K562 (cell line): Measurements from ENCODE around the gene LINS1. TPM values are rescaled to one million over a fixed set of nuclear protein-coding genes. Genes with fewer than 3 reads are reported as not detected.

Experiments used
- ATAC-seq: fragments of 200-7000 bp; cut with Tn5 transposase; 3 replicates; pipeline ENCODE4 v1.9.1; 2020; ENCODE audit warnings: moderate library complexity
- BruUV-seq: library from RNA; stranded (reverse); fragments of 400-500 nt; replicated peaks from 2 replicates; lab custom pipeline; 2021; lab: Mats Ljungman, UMichigan
- CTCF ChIA-PET: fragments of 300-600 bp; formaldehyde crosslinking; extraction: SDS; loops from one replicate; lab custom pipeline; 2021; ENCODE audit warnings: low intra/inter-chr PET ratio; lab: Yijun Ruan, JAX
- POLR2A ChIA-PET: fragments of 300-600, 350-650 bp; sonication (Branson Sonifier 250); formaldehyde crosslinking; extraction: SDS; loops from one replicate; lab custom pipeline; 2021; ENCODE audit warnings: antibody characterized with exemption, inconsistent platforms; lab: Yijun Ruan, JAX
- DNase-seq, 4 experiments: peaks; one replicate each; pipeline versions ENCODE4 v3.0.0 to v3.0.0-alpha.2; 2011 to 2018; ENCODE audit warnings: low spot score in 3 of 4, mixed read lengths in 3 of 4; ENCODE audit errors: extremely low read depth in 1 of 4
- FAIRE-seq: peaks from 2 replicates; lab custom pipeline; 2011; peaks lifted over from hg19 to GRCh38; lab: Jason Lieb, UNC
- H2AFZ ChIP-seq: 2 replicates; pipeline ENCODE4 v1.6.0; 2011; ENCODE audit warnings: low read depth, low read length, control low read depth, inconsistent platforms
- H3K27ac ChIP-seq: fragments of 200-600 bp; 3 replicates; pipeline ENCODE4 v1.8.0; 2011; ENCODE audit warnings: low read depth, mild to moderate bottlenecking, control low read depth, inconsistent platforms, low read length, moderate library complexity, mixed read lengths; ENCODE audit errors: extremely low read depth
- H3K27me3 ChIP-seq, 2 experiments: fragments of 300-600 bp in 1 of 2; 2 replicates in 1 of 2; 3 replicates in 1 of 2; pipeline versions ENCODE4 v1.6.0 to v1.8.0; 2011; ENCODE audit warnings: inconsistent platforms in 2 of 2, low read length in 2 of 2, mild to moderate bottlenecking in 1 of 2, mixed read lengths in 1 of 2, moderate library complexity in 1 of 2; ENCODE audit not compliant: control insufficient read depth in 2 of 2, insufficient read depth in 2 of 2
- H3K36me3 ChIP-seq: fragments of 300-600 bp; 3 replicates; pipeline ENCODE4 v1.8.0; 2011; ENCODE audit warnings: mild to moderate bottlenecking, low read length, inconsistent platforms; ENCODE audit not compliant: control insufficient read depth, insufficient read depth
- H3K4me1 ChIP-seq, 2 experiments: fragments of 200-600 bp in 1 of 2; replicated peaks in 1 of 2; 2 replicates in 1 of 2; 3 replicates in 1 of 2; pipeline versions ENCODE4 v1.5.1 to v1.8.0; 2011; ENCODE audit warnings: inconsistent platforms in 2 of 2, low read length in 2 of 2, mild to moderate bottlenecking in 1 of 2, mixed read lengths in 1 of 2, moderate library complexity in 1 of 2; ENCODE audit not compliant: control insufficient read depth in 2 of 2, insufficient read depth in 2 of 2
- H3K4me2 ChIP-seq: 2 replicates; pipeline ENCODE4 v1.6.1; 2011; ENCODE audit warnings: low read length, control low read depth, inconsistent platforms, mixed read lengths; ENCODE audit not compliant: insufficient read depth
- H3K4me3 ChIP-seq: fragments of 200-600 bp; sonication (generic), shearing (Covaris generic); 2 replicates; pipeline ENCODE4 v1.5.1; 2016; ENCODE audit warnings: control low read depth, inconsistent platforms
- H3K79me2 ChIP-seq: fragments of 200-600 bp; 3 replicates; pipeline ENCODE4 v1.8.0; 2011; ENCODE audit warnings: low read length, inconsistent platforms; ENCODE audit not compliant: control insufficient read depth, insufficient read depth
- H3K9ac ChIP-seq, 2 experiments: 2 replicates each; pipeline versions ENCODE4 v1.6.0 to v1.6.1; 2011; ENCODE audit warnings: low read depth in 2 of 2, low read length in 2 of 2, control low read depth in 1 of 2, inconsistent platforms in 1 of 2, mild to moderate bottlenecking in 1 of 2, mixed read lengths in 1 of 2; ENCODE audit not compliant: insufficient read depth in 1 of 2
- H3K9me1 ChIP-seq: one replicate; pipeline ENCODE4 v1.6.0; 2011; ENCODE audit warnings: inconsistent platforms, mild to moderate bottlenecking, low read length, moderate library complexity; ENCODE audit not compliant: control insufficient read depth, insufficient read depth
- H3K9me3 ChIP-seq: replicated peaks from 2 replicates; pipeline ENCODE4 v1.5.1; 2011; ENCODE audit warnings: low read depth, low read length, inconsistent platforms; ENCODE audit not compliant: control insufficient read depth, insufficient read depth
- H4K20me1 ChIP-seq: replicated peaks from 2 replicates; pipeline ENCODE4 v1.6.1; 2011; ENCODE audit warnings: low read length, inconsistent platforms, mixed read lengths; ENCODE audit not compliant: control insufficient read depth, insufficient read depth
- FOS ChIP-seq: IDR thresholded peaks from 3 replicates; pipeline ENCODE4 v1.6.1; 2011; ENCODE audit not compliant: insufficient read length; ENCODE audit errors: extremely low read depth
- KDM4B ChIP-seq, 2 experiments: fragments of 450-650 bp in 1 of 2; sonication (generic) in 1 of 2; IDR thresholded peaks; 2 replicates each; pipeline ENCODE4 v1.6.1; 2016 to 2017; ENCODE audit warnings: borderline replicate concordance in 2 of 2, antibody characterized with exemption in 1 of 2, low read depth in 1 of 2, mild to moderate bottlenecking in 1 of 2
- POLR3A ChIP-seq: IDR thresholded peaks from 2 replicates; pipeline ENCODE4 v1.6.1; 2011; ENCODE audit warnings: borderline replicate concordance, mild to moderate bottlenecking, moderate library complexity; ENCODE audit not compliant: insufficient read length, insufficient read depth; ENCODE audit errors: extremely low read depth
- PRMT5 ChIP-seq: sonication (generic); formaldehyde crosslinking; IDR thresholded peaks from 2 replicates; pipeline ENCODE4 v1.5.0; 2020; ENCODE audit warnings: missing genetic modification reagents
- SMC3 ChIP-seq: conservative IDR thresholded peaks from 2 replicates; pipeline ENCODE4 v1.6.1; 2011; ENCODE audit warnings: low read depth, low read length, improper control_type of control experiment; ENCODE audit not compliant: insufficient read depth
- ZFP30 ChIP-seq: fragments of 250-450 bp; sonication (Bioruptor Pico); IDR thresholded peaks from 2 replicates; pipeline ENCODE4 v1.8.0; 2022; ENCODE audit warnings: moderate library complexity, mild to moderate bottlenecking, inconsistent platforms, borderline replicate concordance
- ZNF212 ChIP-seq: fragments of 450-650 bp; formaldehyde crosslinking; IDR thresholded peaks from 2 replicates; pipeline ENCODE4 v1.4.0; 2020; ENCODE audit warnings: mild to moderate bottlenecking
- ZNF274 ChIP-seq: IDR thresholded peaks from 2 replicates; pipeline ENCODE4 v1.6.1; 2011; ENCODE audit warnings: low read depth, mild to moderate bottlenecking, low read length, moderate library complexity, borderline replicate concordance
- WGBS: fragments of 100-300 bp; shearing (Covaris generic); methylation state at CpG from one replicate; pipeline ENCODE4 v1.1.6; 2016; ENCODE audit warnings: low coverage, mixed read lengths; ENCODE audit not compliant: insufficient coverage; ENCODE audit errors: missing lambda C conversion rate; 5-methylcytosine and 5-hydroxymethylcytosine counted together
- in situ Hi-C: fragments of 300-500 bp; cut with MboI; formaldehyde crosslinking; loops from 4 replicates; pipeline ENCODE4 v1.15.0; 2018; ENCODE audit warnings: inconsistent platforms, mixed read lengths
- intact Hi-C: fragments of 100-400 bp; cut with micrococcal nuclease; formaldehyde crosslinking; loops from 2 replicates; pipeline ENCODE4 v1.14.2; 2022
- polyA plus RNA-seq, 8 experiments: library from polyadenylated mRNA; depleted of rRNA in 4 of 8; stranded (reverse) in 5 of 8; unstranded in 3 of 8; fragments of >200 nt; fragmentation: Nextera tagmentation in 2 of 8; fragmentation: Illumina TruSeq in 1 of 8; extraction: Ambion mirVana in 2 of 8; extraction: Trizol in 1 of 8; gene quantifications; 2 replicates each; pipeline versions ENCODE4 v1.2.1 to v1.2.3, GENCODE V29; 2011 to 2014; ENCODE audit warnings: inconsistent platforms in 1 of 8, missing spikeins in 1 of 8
- total RNA-seq, 7 experiments: library from RNA; depleted of rRNA in 6 of 7; stranded (reverse); fragments of >200 nt in 6 of 7; fragmentation: Illumina TruSeq in 2 of 7; extraction: Trizol in 2 of 7; gene quantifications; 2 replicates each; pipeline versions ENCODE4 v1.2.1 to v1.2.3, GENCODE V29; 2011 to 2021; ENCODE audit warnings: low replicate concordance in 1 of 7
- TF ChIP-seq, protein P1 (sequence below): fragments of 450-650 bp; IDR thresholded peaks from 2 replicates; pipeline ENCODE4 v1.6.1; 2017; ENCODE audit warnings: antibody characterized with exemption

LINS1 gene
- total and polyA plus RNA-seq, 9 of the 15 experiments (the other 6 are each of a cell fraction or from before 2014, with no cell fraction given), result 15.4 to 31.4 (median 24.6) TPM

DNA sequence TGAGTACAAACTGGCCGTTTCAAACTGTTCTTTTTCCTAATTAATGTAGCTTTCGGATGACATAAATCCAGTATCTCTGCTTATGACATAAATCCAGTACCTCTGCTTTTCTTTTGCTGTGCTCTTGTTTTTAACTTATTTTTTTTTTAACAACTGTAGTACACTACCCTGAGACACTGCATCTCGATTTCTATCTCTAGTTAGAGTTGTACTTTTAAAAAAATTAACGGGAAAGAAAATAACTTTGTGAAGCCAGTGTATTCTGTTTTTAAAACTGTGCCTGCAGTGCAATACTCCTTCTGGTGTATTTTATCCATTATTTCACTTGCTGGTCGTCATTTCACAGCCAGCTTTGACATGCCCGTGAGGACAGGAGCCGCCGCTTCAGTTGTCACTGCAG, 47.0 kb upstream of the LINS1 start:
- Histone ChIP-seq H3K4me2 (no peak overlapping the region), H3K9me3 (no peaks in the 10 kb centered on the region), H3K27me3 (no peaks in the 10 kb centered on the region), H3K27ac (no peak overlapping the region), H2AFZ (no peak overlapping the region), H3K36me3 (no peaks in the 10 kb centered on the region), H3K79me2 (no peaks in the 10 kb centered on the region), H4K20me1 (0 out of 2 replicates have a peak, but pooled peaks cover 4% of the 10 kb centered on the region), H3K9ac (no peak overlapping the region), H3K4me1 (no peaks in the 10 kb centered on the region), H3K4me3 (no peak overlapping the region), H3K9me1 (no peaks in the 10 kb centered on the region)
- FAIRE-seq (no peak), ATAC-seq (no peak), DNase-seq (no peak)
- in situ Hi-C loops (loop anchor here (25.0 kb wide), 1 partner anchor 613 kb away; the partner anchor contains the start of gene CHSY1), intact Hi-C loops (no loop called here)
- 68% methylated on average over 8 of the region's 8 CpGs for WGBS
- ChIA-PET CTCF (no interaction called here), POLR2A (no interaction called here)
- BruUV-seq, result no TSS peak
- TF ChIP-seq SMC3 (no peak), ZFP30 (CRISPR knock-in tag) (no peak), ZNF212 (CRISPR knock-in tag) (no peak), POLR3A (no peak), KDM4B (IDR thresholded peaks at IDR 0.05; ENCODE audit: borderline replicate concordance in 2 of 2, low read depth in 1 of 2) (no peak), PRMT5 (CRISPR knock-in tag) (no peak), ZNF274 (no peak), FOS (no peak)
- TF ChIP-seq, protein P1, sequence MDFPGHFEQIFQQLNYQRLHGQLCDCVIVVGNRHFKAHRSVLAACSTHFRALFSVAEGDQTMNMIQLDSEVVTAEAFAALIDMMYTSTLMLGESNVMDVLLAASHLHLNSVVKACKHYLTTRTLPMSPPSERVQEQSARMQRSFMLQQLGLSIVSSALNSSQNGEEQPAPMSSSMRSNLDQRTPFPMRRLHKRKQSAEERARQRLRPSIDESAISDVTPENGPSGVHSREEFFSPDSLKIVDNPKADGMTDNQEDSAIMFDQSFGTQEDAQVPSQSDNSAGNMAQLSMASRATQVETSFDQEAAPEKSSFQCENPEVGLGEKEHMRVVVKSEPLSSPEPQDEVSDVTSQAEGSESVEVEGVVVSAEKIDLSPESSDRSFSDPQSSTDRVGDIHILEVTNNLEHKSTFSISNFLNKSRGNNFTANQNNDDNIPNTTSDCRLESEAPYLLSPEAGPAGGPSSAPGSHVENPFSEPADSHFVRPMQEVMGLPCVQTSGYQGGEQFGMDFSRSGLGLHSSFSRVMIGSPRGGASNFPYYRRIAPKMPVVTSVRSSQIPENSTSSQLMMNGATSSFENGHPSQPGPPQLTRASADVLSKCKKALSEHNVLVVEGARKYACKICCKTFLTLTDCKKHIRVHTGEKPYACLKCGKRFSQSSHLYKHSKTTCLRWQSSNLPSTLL, result no peak
